ENCODE data around the gene BRIP1. TPM values are rescaled to one million over a fixed set of nuclear protein-coding genes. Genes with fewer than 3 reads are reported as not detected.

Gene BRIP1
- total and polyA plus RNA-seq, 2 donors (not counting 1 experiment from before 2014, with no cell fraction given), result 4.0 to 8.1 TPM

DNA sequence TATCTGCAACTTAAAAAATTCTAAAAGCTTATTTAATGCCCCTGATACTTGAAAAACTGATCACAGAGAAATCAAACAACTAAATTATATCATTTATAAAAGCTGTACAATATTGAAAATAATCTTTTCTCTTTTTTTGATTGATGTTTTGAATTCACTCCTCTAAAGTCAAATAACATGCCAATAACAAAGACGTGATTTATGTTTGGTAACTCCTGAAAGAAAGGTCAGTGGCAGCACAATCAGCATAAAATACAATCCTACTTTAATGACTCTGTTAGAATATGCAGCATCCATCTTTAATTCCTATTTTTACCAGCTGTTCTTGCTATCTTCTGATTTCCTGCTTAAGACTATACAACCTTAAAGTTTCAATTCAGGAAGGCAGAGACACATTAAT is 221.6 kb downstream of the BRIP1 start:
- Histone ChIP-seq H3K4me3 (replicated peaks in 1 of 4; ENCODE audit: control extremely low read depth in 1 of 4, insufficient read depth in 1 of 4, low read depth in 3 of 4, low read length in 4 of 4) (no peak overlapping the region), H3K79me2 (ENCODE audit: control insufficient read depth, insufficient read depth, low read length) (no peaks in the 10 kb centered on the region), H3K36me3 (ENCODE audit: control insufficient read depth, insufficient read depth, low read length) (no peaks in the 10 kb centered on the region), H3K9ac (ENCODE audit: insufficient read depth, low read length) (no peak overlapping the region), H4K20me1 (ENCODE audit: control insufficient read depth, extremely low read depth, insufficient read depth, low read length) (no peaks in the 10 kb centered on the region), H3K4me1 (ENCODE audit: control insufficient read depth, extremely low read depth, insufficient read depth, low read length) (peaks cover 10% of the 10 kb centered on the region), H3K27me3 (ENCODE audit: control insufficient read depth, insufficient read depth, low read length) (no peaks in the 10 kb centered on the region), H3K9me3 (ENCODE audit: control insufficient read depth, insufficient read depth, low read depth, low read length) (no peaks in the 10 kb centered on the region), H3K27ac (ENCODE audit: insufficient read depth, low read length) (no peak overlapping the region), H2AFZ (ENCODE audit: low read length) (no peak overlapping the region), H3K4me2 (ENCODE audit: extremely low read depth, insufficient read depth, low read length) (no peak overlapping the region)
- TF ChIP-seq EZH2 (IDR thresholded peaks at IDR 0.05; ENCODE audit: low read length, missing control alignments), result no peak
- TF ChIP-seq, protein P1, sequence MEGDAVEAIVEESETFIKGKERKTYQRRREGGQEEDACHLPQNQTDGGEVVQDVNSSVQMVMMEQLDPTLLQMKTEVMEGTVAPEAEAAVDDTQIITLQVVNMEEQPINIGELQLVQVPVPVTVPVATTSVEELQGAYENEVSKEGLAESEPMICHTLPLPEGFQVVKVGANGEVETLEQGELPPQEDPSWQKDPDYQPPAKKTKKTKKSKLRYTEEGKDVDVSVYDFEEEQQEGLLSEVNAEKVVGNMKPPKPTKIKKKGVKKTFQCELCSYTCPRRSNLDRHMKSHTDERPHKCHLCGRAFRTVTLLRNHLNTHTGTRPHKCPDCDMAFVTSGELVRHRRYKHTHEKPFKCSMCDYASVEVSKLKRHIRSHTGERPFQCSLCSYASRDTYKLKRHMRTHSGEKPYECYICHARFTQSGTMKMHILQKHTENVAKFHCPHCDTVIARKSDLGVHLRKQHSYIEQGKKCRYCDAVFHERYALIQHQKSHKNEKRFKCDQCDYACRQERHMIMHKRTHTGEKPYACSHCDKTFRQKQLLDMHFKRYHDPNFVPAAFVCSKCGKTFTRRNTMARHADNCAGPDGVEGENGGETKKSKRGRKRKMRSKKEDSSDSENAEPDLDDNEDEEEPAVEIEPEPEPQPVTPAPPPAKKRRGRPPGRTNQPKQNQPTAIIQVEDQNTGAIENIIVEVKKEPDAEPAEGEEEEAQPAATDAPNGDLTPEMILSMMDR (conservative IDR thresholded peaks at IDR 0.05 in 1 of 2, IDR thresholded peaks at IDR 0.05 in 1 of 2; ENCODE audit: low read depth in 1 of 2, low read length in 2 of 2), result no peak
- DNase-seq (ENCODE audit: low read depth in 2 of 2), result no peak

DNA sequence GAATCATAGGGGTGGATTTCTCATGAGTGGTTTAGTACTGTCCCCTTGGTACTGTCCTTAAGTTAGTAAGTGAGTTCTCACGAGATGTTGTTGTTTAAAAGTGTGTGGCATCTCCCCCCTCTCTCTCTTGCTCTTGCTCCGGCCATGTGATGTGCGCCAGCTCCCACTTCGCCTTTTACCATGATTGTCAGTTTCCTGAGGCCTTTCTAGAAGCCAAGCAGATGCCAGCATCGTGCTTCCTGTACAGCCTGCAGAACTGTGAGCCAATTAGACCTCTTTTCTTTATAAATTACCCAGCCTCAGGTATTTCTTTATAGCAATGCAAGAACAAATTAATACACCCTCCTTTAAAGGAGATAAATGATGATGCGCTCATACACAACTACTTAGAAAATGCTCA is 222.2 kb downstream of the BRIP1 start:
- Histone ChIP-seq H3K9me3 (ENCODE audit: control insufficient read depth, insufficient read depth, low read depth, low read length) (no peaks in the 10 kb centered on the region), H3K27me3 (ENCODE audit: control insufficient read depth, insufficient read depth, low read length) (no peaks in the 10 kb centered on the region), H4K20me1 (ENCODE audit: control insufficient read depth, extremely low read depth, insufficient read depth, low read length) (no peaks in the 10 kb centered on the region), H3K9ac (ENCODE audit: insufficient read depth, low read length) (no peak overlapping the region), H2AFZ (ENCODE audit: low read length) (no peak overlapping the region), H3K79me2 (ENCODE audit: control insufficient read depth, insufficient read depth, low read length) (no peaks in the 10 kb centered on the region), H3K27ac (ENCODE audit: insufficient read depth, low read length) (no peak overlapping the region), H3K4me3 (replicated peaks in 1 of 4; ENCODE audit: control extremely low read depth in 1 of 4, insufficient read depth in 1 of 4, low read depth in 3 of 4, low read length in 4 of 4) (no peak overlapping the region), H3K4me2 (ENCODE audit: extremely low read depth, insufficient read depth, low read length) (no peak overlapping the region), H3K4me1 (ENCODE audit: control insufficient read depth, extremely low read depth, insufficient read depth, low read length) (peaks cover 4% of the 10 kb centered on the region), H3K36me3 (ENCODE audit: control insufficient read depth, insufficient read depth, low read length) (no peaks in the 10 kb centered on the region)
- no peak for DNase-seq (ENCODE audit: low read depth in 2 of 2)
- TF ChIP-seq, protein P1 (conservative IDR thresholded peaks at IDR 0.05 in 1 of 2, IDR thresholded peaks at IDR 0.05 in 1 of 2; ENCODE audit: low read depth in 1 of 2, low read length in 2 of 2), result no peak
- TF ChIP-seq EZH2 (IDR thresholded peaks at IDR 0.05; ENCODE audit: low read length, missing control alignments), result no peak

DNA sequence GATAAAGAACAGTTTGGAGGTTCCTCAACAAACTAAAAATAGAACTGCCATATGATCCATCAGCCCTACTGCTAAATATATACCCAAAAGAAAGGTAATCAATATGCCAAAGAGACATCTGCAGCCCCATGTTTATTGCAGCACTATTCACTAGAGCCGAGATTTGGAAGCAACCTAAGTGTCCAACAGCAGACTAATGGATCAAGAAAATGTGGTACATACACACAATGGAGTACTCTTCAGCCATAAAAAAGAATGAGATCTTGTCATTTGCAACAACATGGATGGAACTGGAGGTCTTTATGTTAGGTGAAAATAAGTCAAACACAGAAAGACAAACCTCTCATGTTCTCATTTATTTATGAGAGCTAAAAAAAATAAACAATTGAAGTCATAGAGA is 223.5 kb downstream of the BRIP1 start:
- H3K27me3 ChIP-seq (ENCODE audit: control insufficient read depth, insufficient read depth, low read length), result no peaks in the 10 kb centered on the region
- DNase-seq (ENCODE audit: low read depth in 2 of 2), result no peak
- H3K4me1 ChIP-seq (ENCODE audit: control insufficient read depth, extremely low read depth, insufficient read depth, low read length), result no peaks in the 10 kb centered on the region
- no peak overlapping the region for H3K4me2 ChIP-seq (ENCODE audit: extremely low read depth, insufficient read depth, low read length)
- H3K9ac ChIP-seq (ENCODE audit: insufficient read depth, low read length), result no peak overlapping the region
- H3K27ac ChIP-seq (ENCODE audit: insufficient read depth, low read length), result no peak overlapping the region
- H3K36me3 ChIP-seq (ENCODE audit: control insufficient read depth, insufficient read depth, low read length), result no peaks in the 10 kb centered on the region
- no peaks in the 10 kb centered on the region for H4K20me1 ChIP-seq (ENCODE audit: control insufficient read depth, extremely low read depth, insufficient read depth, low read length)
- H3K79me2 ChIP-seq (ENCODE audit: control insufficient read depth, insufficient read depth, low read length), result no peaks in the 10 kb centered on the region
- TF ChIP-seq, protein P1 (conservative IDR thresholded peaks at IDR 0.05 in 1 of 2, IDR thresholded peaks at IDR 0.05 in 1 of 2; ENCODE audit: low read depth in 1 of 2, low read length in 2 of 2), result no peak
- no peak for TF ChIP-seq EZH2 (IDR thresholded peaks at IDR 0.05; ENCODE audit: low read length, missing control alignments)
- H2AFZ ChIP-seq (ENCODE audit: low read length), result no peak overlapping the region
- no peaks in the 10 kb centered on the region for H3K9me3 ChIP-seq (ENCODE audit: control insufficient read depth, insufficient read depth, low read depth, low read length)
- no peak overlapping the region for H3K4me3 ChIP-seq (replicated peaks in 1 of 4; ENCODE audit: control extremely low read depth in 1 of 4, insufficient read depth in 1 of 4, low read depth in 3 of 4, low read length in 4 of 4)
